22Rv1 (cell line): ENCODE results near the gene CDCA8.
"Not testable (repeated sequence)": the region's sequence is repeated elsewhere in the genome, so short reads cannot be mapped to it uniquely, and the experiment has no call there.

Experiments
- H3K27ac ChIP-seq: fragments of 450-650 bp; 2 replicates; pipeline ENCODE4 v1.5.1; 2017
- ZFX ChIP-seq: fragments of 450-650 bp; IDR thresholded peaks from 2 replicates; pipeline ENCODE4 v1.6.1; 2017; ENCODE audit warnings: antibody characterized with exemption, borderline replicate concordance
- TF ChIP-seq, protein P1 (sequence below): fragments of 450-650 bp; IDR thresholded peaks from 2 replicates; pipeline ENCODE4 v1.5.1; 2017; ENCODE audit warnings: mild to moderate bottlenecking

Gene CDCA8

DNA sequence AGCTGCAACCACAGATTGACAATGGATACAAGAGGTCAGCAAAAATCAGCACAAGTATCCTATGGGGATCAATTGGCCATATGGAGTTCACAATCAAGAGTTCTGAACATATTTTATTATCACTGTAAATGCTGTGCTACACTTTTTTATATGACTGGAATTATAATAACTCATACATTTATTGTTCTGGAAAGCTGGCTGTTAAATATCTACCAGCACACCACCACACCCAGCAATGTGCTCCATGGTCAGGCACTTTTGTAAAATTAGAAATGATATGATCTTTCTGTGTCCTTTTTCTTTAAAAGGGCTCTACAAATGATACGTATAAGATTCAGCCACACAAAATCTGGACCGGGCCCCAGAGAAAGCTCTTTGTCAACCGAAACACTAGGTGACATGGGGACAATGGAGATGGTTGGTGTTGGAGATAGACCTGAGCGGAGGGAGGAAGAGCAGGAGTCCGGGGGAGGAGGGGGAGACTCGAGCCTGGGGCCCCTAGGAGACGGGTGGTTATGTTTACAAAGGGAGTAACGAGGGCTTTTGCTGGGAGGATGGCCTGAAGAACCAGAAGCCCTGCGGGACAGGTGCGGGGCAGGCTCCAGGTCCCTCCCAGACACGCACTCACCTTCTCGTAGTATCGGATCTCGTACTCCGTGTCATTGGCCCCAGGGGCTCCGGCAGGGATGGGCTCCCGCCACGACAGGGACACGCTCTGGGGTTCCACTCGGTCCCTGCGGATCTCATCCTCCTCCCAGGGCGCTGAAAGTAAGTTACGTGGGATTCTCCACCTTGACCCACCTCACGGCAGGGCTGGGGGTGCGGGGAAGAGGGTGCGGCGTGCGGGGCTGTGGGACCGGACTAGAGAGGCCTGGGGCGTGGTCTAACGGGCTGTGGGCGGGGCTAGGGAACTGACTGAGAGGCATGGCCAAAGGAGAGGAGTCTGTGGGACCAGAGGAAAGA is 42.6 kb downstream of the CDCA8 start:
- no peak overlapping the region for H3K27ac ChIP-seq
- no peak for TF ChIP-seq ZFX
- TF ChIP-seq, protein P1, sequence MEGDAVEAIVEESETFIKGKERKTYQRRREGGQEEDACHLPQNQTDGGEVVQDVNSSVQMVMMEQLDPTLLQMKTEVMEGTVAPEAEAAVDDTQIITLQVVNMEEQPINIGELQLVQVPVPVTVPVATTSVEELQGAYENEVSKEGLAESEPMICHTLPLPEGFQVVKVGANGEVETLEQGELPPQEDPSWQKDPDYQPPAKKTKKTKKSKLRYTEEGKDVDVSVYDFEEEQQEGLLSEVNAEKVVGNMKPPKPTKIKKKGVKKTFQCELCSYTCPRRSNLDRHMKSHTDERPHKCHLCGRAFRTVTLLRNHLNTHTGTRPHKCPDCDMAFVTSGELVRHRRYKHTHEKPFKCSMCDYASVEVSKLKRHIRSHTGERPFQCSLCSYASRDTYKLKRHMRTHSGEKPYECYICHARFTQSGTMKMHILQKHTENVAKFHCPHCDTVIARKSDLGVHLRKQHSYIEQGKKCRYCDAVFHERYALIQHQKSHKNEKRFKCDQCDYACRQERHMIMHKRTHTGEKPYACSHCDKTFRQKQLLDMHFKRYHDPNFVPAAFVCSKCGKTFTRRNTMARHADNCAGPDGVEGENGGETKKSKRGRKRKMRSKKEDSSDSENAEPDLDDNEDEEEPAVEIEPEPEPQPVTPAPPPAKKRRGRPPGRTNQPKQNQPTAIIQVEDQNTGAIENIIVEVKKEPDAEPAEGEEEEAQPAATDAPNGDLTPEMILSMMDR = no peak

DNA sequence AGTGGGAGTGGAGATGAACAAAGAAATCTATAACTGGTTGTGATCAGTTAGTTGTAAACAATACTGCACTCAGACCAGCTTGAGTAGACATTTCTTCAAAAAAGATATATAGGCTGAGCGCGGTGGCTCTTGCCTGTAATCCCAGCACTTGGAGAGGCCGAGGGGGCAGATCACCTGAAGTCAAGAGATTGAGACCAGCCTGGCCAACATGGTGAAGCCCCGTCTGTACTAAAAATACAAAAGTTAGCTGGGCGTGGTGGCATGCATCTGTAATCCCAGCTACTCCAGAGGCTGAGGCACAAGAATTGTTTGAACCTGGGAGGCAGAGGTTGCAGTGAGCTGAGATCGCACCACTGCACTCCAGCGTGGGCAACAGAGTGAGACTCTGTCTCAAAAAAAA is 45.7 kb downstream of the CDCA8 start:
- H3K27ac ChIP-seq = not testable (repeated sequence)

DNA sequence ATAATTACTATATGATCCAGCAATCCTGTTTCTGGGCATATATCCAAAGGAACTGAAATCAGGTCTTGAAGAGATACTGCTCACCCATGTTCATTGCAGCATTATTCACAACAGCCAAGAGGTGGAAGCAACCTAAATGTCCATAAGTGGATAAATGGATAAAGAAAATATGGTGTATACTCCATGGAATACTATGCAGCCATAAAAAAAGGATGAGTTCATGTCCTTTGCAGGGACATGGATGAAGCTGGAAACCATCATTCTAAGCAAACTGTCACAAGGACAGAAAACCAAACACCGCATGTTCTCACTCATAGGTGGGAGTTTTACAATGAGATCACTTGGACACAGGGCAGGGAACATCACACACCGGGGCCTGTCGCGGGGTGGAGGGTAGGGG is 46.3 kb downstream of the CDCA8 start:
- H3K27ac ChIP-seq = not testable (repeated sequence)

DNA sequence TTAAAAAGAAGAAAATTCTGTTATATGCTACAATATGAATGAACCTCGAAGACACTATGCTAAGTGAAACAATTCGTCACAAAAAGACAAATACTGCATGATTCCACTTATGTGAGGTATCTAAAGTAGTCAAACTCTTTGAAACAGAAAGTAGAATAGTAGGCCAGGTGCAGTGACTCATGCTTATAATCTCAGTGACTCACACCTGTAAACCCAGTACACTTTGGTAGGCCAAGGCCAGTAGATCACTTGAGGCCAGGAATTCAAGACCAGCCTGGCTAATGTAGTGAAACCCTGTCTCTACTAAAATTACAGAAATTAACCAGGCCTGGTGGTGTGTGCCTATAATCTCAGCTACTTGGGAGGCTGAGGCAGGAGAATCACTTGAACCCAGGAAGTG is 46.9 kb downstream of the CDCA8 start:
- TF ChIP-seq ZFX = no peak
- TF ChIP-seq, protein P1 = no peak
- no peak overlapping the region for H3K27ac ChIP-seq

DNA sequence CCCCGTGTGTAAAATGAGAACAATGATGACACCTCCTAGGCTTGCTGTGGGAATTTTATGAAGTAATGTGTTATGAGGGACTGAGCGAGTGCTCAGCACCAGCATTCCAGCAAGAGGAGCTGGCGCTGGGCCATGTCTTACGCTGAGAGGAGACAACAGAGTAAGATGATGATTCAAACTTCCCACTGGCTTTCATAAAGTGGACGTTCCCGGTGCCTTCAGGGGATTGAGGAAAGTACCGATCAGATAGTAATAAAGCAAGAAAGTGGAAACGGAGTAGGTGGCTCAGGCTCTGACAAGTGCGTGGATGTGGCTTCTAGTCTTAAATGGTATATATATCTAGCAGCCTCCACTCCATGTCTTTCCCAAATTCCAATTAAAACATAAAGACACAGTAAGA is 48.8 kb downstream of the CDCA8 start:
- H3K27ac ChIP-seq = no peak overlapping the region
- TF ChIP-seq, protein P1 = no peak
- no peak for TF ChIP-seq ZFX

DNA sequence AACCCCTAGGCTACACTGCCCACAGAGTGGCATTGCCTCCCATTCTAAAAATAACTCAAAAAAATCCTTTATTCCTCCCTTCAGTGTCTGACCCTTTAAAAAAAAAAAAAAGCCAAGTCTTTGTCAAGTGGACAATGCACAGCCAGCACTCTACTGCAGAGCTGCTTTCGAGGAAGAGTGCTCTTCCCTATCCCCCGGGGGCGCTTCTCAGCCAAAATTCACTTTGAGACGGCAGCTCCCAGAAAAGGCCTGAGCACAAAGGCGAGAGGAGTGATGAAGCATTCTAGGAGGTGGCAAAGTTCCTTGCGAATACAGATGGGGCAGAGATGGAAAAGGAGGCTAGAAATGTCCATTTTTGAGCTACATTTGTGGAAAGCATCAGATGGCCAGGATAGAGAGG is 49.3 kb downstream of the CDCA8 start:
- TF ChIP-seq ZFX = no peak
- TF ChIP-seq, protein P1 = no peak
- no peak overlapping the region for H3K27ac ChIP-seq

DNA sequence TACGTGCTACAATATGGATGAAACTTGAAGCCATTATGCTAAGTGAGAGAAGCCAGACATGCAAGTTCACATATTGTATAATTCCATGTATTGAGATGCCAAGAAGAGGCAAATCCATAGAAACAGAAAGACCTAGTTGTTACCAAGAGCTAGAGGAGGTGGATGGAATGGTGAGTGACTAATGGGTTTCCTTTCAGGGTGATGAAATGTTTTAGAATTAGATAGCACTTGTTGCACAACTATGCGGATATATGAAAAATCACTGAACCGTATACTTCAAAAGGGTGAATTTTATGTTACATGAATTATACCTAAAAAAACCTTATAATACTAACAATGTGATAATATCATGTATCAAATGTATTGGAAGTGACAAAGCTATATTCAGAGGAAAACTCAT is 54.5 kb downstream of the CDCA8 start:
- TF ChIP-seq, protein P1 = no peak
- TF ChIP-seq ZFX = no peak
- H3K27ac ChIP-seq = no peak overlapping the region

DNA sequence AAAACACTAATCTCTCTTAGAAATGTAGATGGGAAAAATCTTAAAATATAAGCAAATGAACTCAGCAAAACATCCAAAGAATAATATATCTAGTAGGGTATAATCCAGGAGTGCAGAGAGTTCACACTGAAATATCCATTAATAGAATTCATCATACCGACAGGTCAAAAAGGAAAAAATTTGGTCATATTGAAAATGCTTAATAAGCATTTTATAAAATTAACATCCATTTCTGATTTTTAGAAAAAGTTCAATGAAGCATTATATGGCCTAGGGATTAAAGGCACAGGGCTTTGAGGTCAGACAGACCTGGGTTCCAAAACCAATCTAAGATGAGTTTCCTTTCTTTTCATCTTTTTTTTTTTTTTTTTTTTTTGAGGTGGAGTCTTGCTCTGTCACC is 56.2 kb downstream of the CDCA8 start:
- TF ChIP-seq, protein P1 = no peak
- no peak for TF ChIP-seq ZFX
- no peak overlapping the region for H3K27ac ChIP-seq
